AG09319 (cell line): Measurements from ENCODE around the gene IL2RA.

ENCODE experiments used
- DNase-seq: peaks from one replicate; pipeline ENCODE4 v3.0.0-alpha.2; 2010; ENCODE audit warnings: low read depth; ENCODE audit errors: extremely low read depth
- CTCF ChIP-seq: IDR thresholded peaks from 2 replicates; pipeline ENCODE4 v1.5.1; 2011; ENCODE audit warnings: low read depth, mild to moderate bottlenecking, inconsistent platforms, low read length, moderate library complexity

Gene IL2RA

GRCh38 chr10:6034371-6034770 lies 27.8 kb downstream of the IL2RA start:
- no peak for DNase-seq

GRCh38 chr10:6033954-6034353 lies 28.2 kb downstream of the IL2RA start:
- no peak for DNase-seq
- TF ChIP-seq CTCF: no peak

More at GRCh38 chr10:6034371-6034770, 27.8 kb downstream of the IL2RA start:
- no peak for TF ChIP-seq CTCF

- DNase-seq: no peak
- TF ChIP-seq CTCF: no peak
These were observed 31.2 kb downstream of the IL2RA start for GRCh38 chr10:6030940-6031339.

GRCh38 chr10:6030217-6030616 lies 31.9 kb downstream of the IL2RA start:
- TF ChIP-seq CTCF: no peak
- DNase-seq: no peak

- no peak for TF ChIP-seq CTCF
- DNase-seq: no peak
These were observed 34.2 kb downstream of the IL2RA start for GRCh38 chr10:6027929-6028328.

GRCh38 chr10:6025683-6026255 lies 36.4 kb downstream of the IL2RA start:
- TF ChIP-seq CTCF: no peak
- no peak for DNase-seq

GRCh38 chr10:6024334-6024682 lies 37.9 kb downstream of the IL2RA start:
- TF ChIP-seq CTCF: no peak
- no peak for DNase-seq
